IMR-90 (cell line): ENCODE measurements around the gene PIP5K1A.

Experiments
- CEBPB ChIP-seq: IDR thresholded peaks from 2 replicates; pipeline ENCODE4 v1.6.1; 2012; ENCODE audit warnings: low read depth, low read length, improper control_type of control experiment
- CTCF ChIP-seq: conservative IDR thresholded peaks from 2 replicates; pipeline ENCODE4 v1.5.1; 2012; ENCODE audit warnings: mild to moderate bottlenecking, low read depth, low read length, improper control_type of control experiment
- ELK1 ChIP-seq: fragments of 150-350 bp; IDR thresholded peaks from 2 replicates; pipeline ENCODE4 v1.6.1; 2016; ENCODE audit warnings: low read depth, mild to moderate bottlenecking, low read length, moderate library complexity, borderline replicate concordance
- MAZ ChIP-seq: IDR thresholded peaks from 2 replicates; pipeline ENCODE4 v1.6.1; 2012; ENCODE audit warnings: low read depth, mild to moderate bottlenecking, low read length, improper control_type of control experiment, moderate library complexity, borderline replicate concordance
- MXI1 ChIP-seq: IDR thresholded peaks from 2 replicates; pipeline ENCODE4 v1.6.1; 2012; ENCODE audit warnings: low read depth, mild to moderate bottlenecking, low read length, moderate library complexity, borderline replicate concordance
- POLR2A ChIP-seq: IDR thresholded peaks from 2 replicates; pipeline ENCODE4 v1.6.1; 2012; ENCODE audit warnings: mild to moderate bottlenecking, low read depth, low read length
- RAD21 ChIP-seq: IDR thresholded peaks from 2 replicates; pipeline ENCODE4 v1.6.1; 2012; ENCODE audit warnings: low read length, improper control_type of control experiment
- SMC3 ChIP-seq: fragments of 150-350 bp; IDR thresholded peaks from 2 replicates; pipeline ENCODE4 v1.6.1; 2016; ENCODE audit warnings: low read depth, mild to moderate bottlenecking, antibody characterized with exemption, low read length, moderate library complexity

GRCh38 chr1:151175041-151175741, 23.2 kb upstream of the PIP5K1A start:
- TF ChIP-seq POLR2A (no peak), MAZ (no peak), RAD21 (no peak), ELK1 (no peak), CEBPB (no peak), CTCF (no peak), SMC3 (no peak), MXI1 (no peak)
